ENCODE data around the gene RAB3GAP2.

DNA sequence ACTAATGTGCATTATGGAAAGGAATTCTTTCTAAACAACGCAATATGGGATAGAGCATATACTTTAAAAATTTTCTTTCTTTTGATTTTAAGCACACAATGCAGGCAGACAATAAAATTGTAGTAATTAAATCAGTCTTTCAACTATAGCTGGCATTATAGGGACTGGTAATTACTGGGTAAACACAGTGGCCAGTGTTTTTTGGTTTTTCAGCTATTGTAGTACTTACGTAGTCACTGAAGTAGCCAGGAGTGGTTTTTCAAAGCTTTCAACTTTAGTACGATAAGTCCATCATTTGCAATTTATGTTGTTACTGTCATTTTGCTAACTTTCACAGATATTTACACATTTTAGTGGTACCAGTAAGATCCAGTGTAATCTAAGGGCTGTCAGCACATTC lies 50.6 kb downstream of the RAB3GAP2 start:
- no peak for TF ChIP-seq POLR2A (IDR thresholded peaks at IDR 0.05)
- TF ChIP-seq, protein P1, sequence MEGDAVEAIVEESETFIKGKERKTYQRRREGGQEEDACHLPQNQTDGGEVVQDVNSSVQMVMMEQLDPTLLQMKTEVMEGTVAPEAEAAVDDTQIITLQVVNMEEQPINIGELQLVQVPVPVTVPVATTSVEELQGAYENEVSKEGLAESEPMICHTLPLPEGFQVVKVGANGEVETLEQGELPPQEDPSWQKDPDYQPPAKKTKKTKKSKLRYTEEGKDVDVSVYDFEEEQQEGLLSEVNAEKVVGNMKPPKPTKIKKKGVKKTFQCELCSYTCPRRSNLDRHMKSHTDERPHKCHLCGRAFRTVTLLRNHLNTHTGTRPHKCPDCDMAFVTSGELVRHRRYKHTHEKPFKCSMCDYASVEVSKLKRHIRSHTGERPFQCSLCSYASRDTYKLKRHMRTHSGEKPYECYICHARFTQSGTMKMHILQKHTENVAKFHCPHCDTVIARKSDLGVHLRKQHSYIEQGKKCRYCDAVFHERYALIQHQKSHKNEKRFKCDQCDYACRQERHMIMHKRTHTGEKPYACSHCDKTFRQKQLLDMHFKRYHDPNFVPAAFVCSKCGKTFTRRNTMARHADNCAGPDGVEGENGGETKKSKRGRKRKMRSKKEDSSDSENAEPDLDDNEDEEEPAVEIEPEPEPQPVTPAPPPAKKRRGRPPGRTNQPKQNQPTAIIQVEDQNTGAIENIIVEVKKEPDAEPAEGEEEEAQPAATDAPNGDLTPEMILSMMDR (IDR thresholded peaks at IDR 0.05): no peak
